OCI-LY7 (cell line): ENCODE results near the gene SLC35E1. TPM values are rescaled to one million over a fixed set of nuclear protein-coding genes. Genes with fewer than 3 reads are reported as not detected.
"Not testable (repeated sequence)": the region's sequence is repeated elsewhere in the genome, so short reads cannot be mapped to it uniquely, and the experiment has no call there.

Source experiments
- BruUV-seq: library from RNA; stranded (reverse); fragments of 400-500 nt; replicated peaks from 2 replicates; lab custom pipeline; 2021; lab: Mats Ljungman, UMichigan
- CTCF ChIA-PET: fragments of 300-600 bp; sonication (Branson Sonifier 250); formaldehyde crosslinking; loops from one replicate; lab custom pipeline; 2022; ENCODE audit warnings: antibody characterized with exemption; ENCODE audit not compliant: unreplicated experiment; lab: Charles Lee
- POLR2A ChIA-PET: fragments of 300-600 bp; sonication (Branson Sonifier 250); formaldehyde crosslinking; loops from one replicate; lab custom pipeline; 2022; ENCODE audit warnings: antibody characterized with exemption; lab: Charles Lee
- DNase-seq: peaks from one replicate; pipeline ENCODE4 v3.0.0-alpha.2; 2015; ENCODE audit warnings: low spot score
- H2AFZ ChIP-seq: fragments of 200-600 bp; sonication (generic), shearing (Covaris generic); 2 replicates; pipeline ENCODE4 v1.6.1; 2014; ENCODE audit warnings: mild to moderate bottlenecking, antibody characterized with exemption, low read length, moderate library complexity
- H3K27ac ChIP-seq: fragments of 200-600 bp; sonication (generic); 2 replicates; pipeline ENCODE4 v1.5.1; 2014; ENCODE audit warnings: mixed run types, low read depth, mild to moderate bottlenecking, moderate library complexity, low read length, inconsistent platforms; ENCODE audit not compliant: poor library complexity, severe bottlenecking
- H3K36me3 ChIP-seq: fragments of 200-600 bp; sonication (generic); 2 replicates; pipeline ENCODE4 v1.6.1; 2014; ENCODE audit warnings: mild to moderate bottlenecking, antibody characterized with exemption, low read length, moderate library complexity, mixed read lengths; ENCODE audit not compliant: insufficient read depth
- H3K4me1 ChIP-seq: fragments of 200-600 bp; sonication (generic); 2 replicates; pipeline ENCODE4 v1.5.1; 2014; ENCODE audit warnings: mild to moderate bottlenecking, low read length; ENCODE audit not compliant: insufficient read depth, poor library complexity, severe bottlenecking
- H3K4me2 ChIP-seq: fragments of 200-600 bp; sonication (generic); 2 replicates; pipeline ENCODE4 v1.6.1; 2014; ENCODE audit warnings: mild to moderate bottlenecking, low read length
- H3K4me3 ChIP-seq: fragments of 200-600 bp; sonication (generic); 2 replicates; pipeline ENCODE4 v1.5.1; 2014; ENCODE audit warnings: mild to moderate bottlenecking, low read depth, low read length; ENCODE audit not compliant: poor library complexity, severe bottlenecking
- H3K79me2 ChIP-seq: fragments of 200-600 bp; sonication (generic); 2 replicates; pipeline ENCODE4 v1.6.1; 2016; ENCODE audit warnings: low read depth, mild to moderate bottlenecking, low read length, moderate library complexity, mixed read lengths; ENCODE audit not compliant: insufficient read depth
- H3K9me2 ChIP-seq: fragments of 200-600 bp; sonication (generic); 2 replicates; pipeline ENCODE4 v1.6.1; 2016; ENCODE audit warnings: mild to moderate bottlenecking, low read length, mixed read lengths; ENCODE audit not compliant: insufficient read depth
- H3K9me3 ChIP-seq: fragments of 200-600 bp; sonication (generic); 2 replicates; pipeline ENCODE4 v1.6.1; 2014; ENCODE audit warnings: mild to moderate bottlenecking, mixed run types, low read length, mixed read lengths
- H4K20me1 ChIP-seq: fragments of 200-600 bp; sonication (generic); 2 replicates; pipeline ENCODE4 v1.6.1; 2014; ENCODE audit warnings: mild to moderate bottlenecking, antibody characterized with exemption, low read length, moderate library complexity, mixed read lengths; ENCODE audit not compliant: insufficient read depth
- EZH2phosphoT487 ChIP-seq: fragments of 200-600 bp; sonication (generic); IDR thresholded peaks from 2 replicates; pipeline ENCODE4 v1.6.1; 2018; ENCODE audit warnings: low read depth, borderline replicate concordance, mild to moderate bottlenecking, mixed run types, antibody characterized with exemption, low read length, moderate library complexity, mixed read lengths
- intact Hi-C: fragments of 100-400 bp; cut with micrococcal nuclease; formaldehyde crosslinking; loops from one replicate; pipeline ENCODE4 v1.10.0; 2022; ENCODE audit not compliant: unreplicated experiment
- total RNA-seq, 2 experiments: library from RNA; depleted of rRNA in 1 of 2; stranded (reverse); fragments of >200 nt in 1 of 2; shearing (Covaris generic) in 1 of 2; gene quantifications; 2 replicates each; pipeline ENCODE4 v1.2.3, GENCODE V29; 2014 to 2022
- TF ChIP-seq, protein P1 (sequence below): fragments of 200-600 bp; sonication (generic); conservative IDR thresholded peaks from 2 replicates; pipeline ENCODE4 v1.5.1; 2014; ENCODE audit warnings: mild to moderate bottlenecking, antibody characterized with exemption, low read length, moderate library complexity, mixed read lengths

Gene SLC35E1
- total RNA-seq, 2 experiments from 2014 or later = 21.1 to 41.2 TPM

DNA sequence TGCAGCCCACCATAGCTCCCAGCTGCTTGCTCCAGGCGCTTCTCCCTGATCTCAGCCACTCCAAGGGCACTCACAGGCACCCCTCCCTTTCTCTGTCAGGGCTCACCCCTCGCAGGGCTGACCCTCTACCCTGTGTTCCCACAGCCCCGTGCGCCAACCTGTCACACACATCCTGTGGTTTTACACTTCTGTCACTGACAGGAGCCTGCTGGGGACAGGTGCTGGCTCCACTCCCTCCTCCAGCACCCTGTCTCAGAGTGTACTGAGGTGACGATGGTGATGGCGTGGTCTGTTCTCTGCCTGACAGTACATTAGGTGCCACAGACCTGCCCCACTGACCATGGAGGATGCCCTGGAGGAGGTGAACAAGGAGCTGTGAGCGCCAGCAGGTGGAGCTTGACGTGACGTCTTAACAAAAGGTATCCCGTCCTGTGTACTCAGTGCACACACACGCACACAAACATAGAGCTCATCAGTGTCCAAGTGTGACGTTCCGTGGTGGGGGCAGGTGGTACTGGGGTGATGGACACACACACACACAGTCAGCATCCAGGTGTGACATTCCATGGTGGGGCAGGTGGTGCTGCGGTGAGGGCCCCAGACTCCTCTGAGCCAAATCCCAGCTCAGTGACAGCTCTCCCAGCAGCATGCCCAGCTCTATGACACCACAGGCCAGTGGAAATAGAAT lies 55.1 kb downstream of the SLC35E1 start:
- Histone ChIP-seq H3K27ac (no peak overlapping the region), H3K36me3 (peaks cover 80% of the 10 kb centered on the region), H3K9me2 (no peaks in the 10 kb centered on the region), H3K4me1 (no peaks in the 10 kb centered on the region), H3K9me3 (no peaks in the 10 kb centered on the region), H3K4me2 (no peak overlapping the region), H3K4me3 (no peak overlapping the region), H3K79me2 (no peaks in the 10 kb centered on the region), H2AFZ (no peak overlapping the region), H4K20me1 (no peaks in the 10 kb centered on the region)
- POLR2A ChIA-PET = interaction anchor here (0.6 to 1.8 kb wide), 3 partner anchors 26 to 210 kb away, joined by 3 read pairs; no protein-coding TSS in a partner anchor
- DNase-seq = peak; percentile 23
- BruUV-seq = no TSS peak
- CTCF ChIA-PET = no interaction called here
- TF ChIP-seq, protein P1, sequence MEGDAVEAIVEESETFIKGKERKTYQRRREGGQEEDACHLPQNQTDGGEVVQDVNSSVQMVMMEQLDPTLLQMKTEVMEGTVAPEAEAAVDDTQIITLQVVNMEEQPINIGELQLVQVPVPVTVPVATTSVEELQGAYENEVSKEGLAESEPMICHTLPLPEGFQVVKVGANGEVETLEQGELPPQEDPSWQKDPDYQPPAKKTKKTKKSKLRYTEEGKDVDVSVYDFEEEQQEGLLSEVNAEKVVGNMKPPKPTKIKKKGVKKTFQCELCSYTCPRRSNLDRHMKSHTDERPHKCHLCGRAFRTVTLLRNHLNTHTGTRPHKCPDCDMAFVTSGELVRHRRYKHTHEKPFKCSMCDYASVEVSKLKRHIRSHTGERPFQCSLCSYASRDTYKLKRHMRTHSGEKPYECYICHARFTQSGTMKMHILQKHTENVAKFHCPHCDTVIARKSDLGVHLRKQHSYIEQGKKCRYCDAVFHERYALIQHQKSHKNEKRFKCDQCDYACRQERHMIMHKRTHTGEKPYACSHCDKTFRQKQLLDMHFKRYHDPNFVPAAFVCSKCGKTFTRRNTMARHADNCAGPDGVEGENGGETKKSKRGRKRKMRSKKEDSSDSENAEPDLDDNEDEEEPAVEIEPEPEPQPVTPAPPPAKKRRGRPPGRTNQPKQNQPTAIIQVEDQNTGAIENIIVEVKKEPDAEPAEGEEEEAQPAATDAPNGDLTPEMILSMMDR = no peak
- TF ChIP-seq EZH2phosphoT487 = no peak
- intact Hi-C loops = no loop called here

DNA sequence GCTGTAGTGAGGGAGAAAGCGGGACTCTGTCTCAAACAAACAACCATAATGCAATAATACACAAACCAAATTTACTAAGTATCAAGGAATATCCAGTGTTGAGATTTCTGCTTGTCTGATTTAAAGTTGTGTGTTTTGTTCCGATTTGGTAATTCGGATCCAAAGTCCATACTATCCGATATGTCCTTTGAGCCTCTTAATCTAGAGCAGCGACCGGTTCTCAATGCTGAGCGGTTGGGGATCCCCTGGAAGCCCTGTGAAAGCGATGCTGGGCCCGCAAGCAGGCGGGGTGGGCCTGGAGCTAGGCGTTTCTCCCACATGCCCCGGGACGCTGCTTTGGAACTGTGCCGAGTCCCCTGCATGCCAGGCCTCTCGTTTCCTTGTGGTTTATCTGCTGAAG lies 55.8 kb downstream of the SLC35E1 start:
- BruUV-seq = no TSS peak
- no peaks in the 10 kb centered on the region for H3K9me3 ChIP-seq
- no peak overlapping the region for H3K27ac ChIP-seq
- H4K20me1 ChIP-seq = no peaks in the 10 kb centered on the region
- no peaks in the 10 kb centered on the region for H3K9me2 ChIP-seq
- H3K4me1 ChIP-seq = no peaks in the 10 kb centered on the region
- no peak overlapping the region for H2AFZ ChIP-seq
- H3K79me2 ChIP-seq = no peaks in the 10 kb centered on the region
- no peak for TF ChIP-seq EZH2phosphoT487
- TF ChIP-seq, protein P1 = no peak
- H3K4me3 ChIP-seq = no peak overlapping the region
- DNase-seq = no peak
- H3K36me3 ChIP-seq = peaks cover 77% of the 10 kb centered on the region
- H3K4me2 ChIP-seq = no peak overlapping the region
- POLR2A ChIA-PET = interaction anchor here (0.6 to 1.8 kb wide), 2 partner anchors 23 to 27 kb away, joined by 3 read pairs; no protein-coding TSS in a partner anchor
- CTCF ChIA-PET = no interaction called here
- intact Hi-C loops = no loop called here

DNA sequence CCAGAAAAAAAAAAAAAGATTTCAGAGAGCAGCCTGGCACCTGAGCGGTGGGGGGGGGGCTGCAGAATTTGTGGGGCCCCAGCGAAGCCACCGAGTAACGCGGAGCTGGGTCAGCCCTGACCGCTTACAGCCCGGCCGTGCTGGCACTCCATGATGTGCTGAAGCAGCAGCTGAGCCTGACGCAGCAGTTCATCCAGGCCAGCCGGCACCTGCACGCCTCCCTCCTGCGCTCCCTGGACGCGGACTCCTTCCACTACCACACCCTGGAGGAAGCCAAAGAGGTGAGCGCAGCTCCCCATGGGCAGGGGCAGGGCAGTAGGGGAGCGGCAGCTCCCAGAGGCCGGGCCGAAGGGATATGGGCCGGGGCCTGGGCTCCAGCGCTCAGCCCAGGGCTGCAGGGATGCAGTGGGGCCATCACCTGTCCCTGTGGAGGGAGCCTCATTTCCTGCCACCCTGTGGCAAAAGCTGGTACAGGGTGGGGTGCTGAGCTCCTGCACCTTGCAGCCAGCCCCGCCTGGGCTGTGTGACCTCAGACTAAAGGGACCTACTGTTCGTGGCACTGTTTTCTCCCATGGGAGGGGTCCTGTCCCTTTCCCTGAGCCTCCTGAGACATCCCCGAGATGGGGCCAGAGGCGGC lies 57.7 kb downstream of the SLC35E1 start:
- BruUV-seq = no TSS peak
- Histone ChIP-seq H3K36me3 (peaks cover 61% of the 10 kb centered on the region), H3K79me2 (no peaks in the 10 kb centered on the region), H3K27ac (no peak overlapping the region), H3K4me3 (no peak overlapping the region), H4K20me1 (no peaks in the 10 kb centered on the region), H2AFZ (no peak overlapping the region), H3K9me2 (no peaks in the 10 kb centered on the region), H3K4me1 (no peaks in the 10 kb centered on the region), H3K4me2 (no peak overlapping the region), H3K9me3 (no peaks in the 10 kb centered on the region)
- POLR2A ChIA-PET = no interaction called here
- intact Hi-C loops = loop anchor here (1.0 kb wide), 1 partner anchor 73 kb away; no protein-coding TSS in a partner anchor
- CTCF ChIA-PET = interaction anchor here (0.5 to 1.0 kb wide), 3 partner anchors 73 to 170 kb away, joined by 3 to 5 read pairs (median 4); no protein-coding TSS in a partner anchor
- peak; percentile 34 for DNase-seq
- TF ChIP-seq, protein P1 = peak; percentile 48
- TF ChIP-seq EZH2phosphoT487 = no peak

DNA sequence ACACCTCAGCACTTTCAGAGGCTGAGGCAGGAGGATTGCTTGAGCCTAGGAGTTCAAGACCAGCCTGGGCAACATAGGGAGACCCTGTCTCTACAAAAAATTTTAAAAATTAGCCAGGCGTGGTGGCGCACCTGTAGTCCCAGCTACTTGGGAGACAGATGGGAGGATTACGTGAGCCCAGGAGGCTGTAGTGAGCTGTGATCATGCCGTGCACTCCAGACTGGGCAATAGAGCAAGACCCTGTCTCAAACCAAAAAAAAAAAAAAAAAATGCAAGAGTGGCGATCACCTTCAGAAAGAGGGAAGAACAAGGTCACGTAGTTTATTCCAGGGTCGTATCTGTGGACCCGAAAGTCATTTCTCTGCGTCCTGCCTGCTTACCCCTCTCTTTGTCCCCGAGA lies 59.6 kb downstream of the SLC35E1 start:
- POLR2A ChIA-PET, H3K4me2 ChIP-seq, intact Hi-C loops, DNase-seq, H3K4me3 ChIP-seq, H3K27ac ChIP-seq, H3K79me2 ChIP-seq, CTCF ChIA-PET, H4K20me1 ChIP-seq, H3K9me2 ChIP-seq, H2AFZ ChIP-seq, H3K9me3 ChIP-seq, H3K4me1 ChIP-seq: not testable (repeated sequence)
- H3K36me3 ChIP-seq = peaks cover 46% of the 10 kb centered on the region
- TSS peak; percentile 41 for BruUV-seq
